ENCODE measurements around the gene PAPSS2. TPM values are rescaled to one million over a fixed set of nuclear protein-coding genes. Genes with fewer than 3 reads are reported as not detected.

The PAPSS2 gene
- total and polyA plus RNA-seq, 2 experiments from 2014 or later: 13.2 to 19.6 TPM

DNA sequence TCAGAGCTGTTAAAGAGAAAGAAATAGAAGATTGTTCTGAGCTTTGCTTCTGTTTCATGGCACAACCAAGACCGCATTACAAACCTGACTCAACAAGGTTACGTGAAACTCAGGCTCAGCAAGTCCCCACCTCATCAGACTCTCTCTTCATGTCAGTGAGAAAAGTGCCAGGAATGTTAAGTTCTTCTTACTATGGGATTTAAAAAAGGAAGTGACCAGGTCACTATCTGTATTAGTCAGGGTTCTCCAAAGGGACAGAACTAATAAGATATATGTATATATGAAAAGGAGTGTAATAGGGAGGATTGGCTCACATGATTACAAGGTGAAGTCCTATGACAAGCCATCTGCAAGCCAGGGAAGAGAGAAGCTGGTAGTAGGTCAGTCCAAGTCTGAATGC is 25.4 kb upstream of the PAPSS2 start:
- no peaks in the 10 kb centered on the region for H3K79me2 ChIP-seq (replicated peaks; ENCODE audit: insufficient read depth)
- H2AFZ ChIP-seq: no peak overlapping the region
- no peaks in the 10 kb centered on the region for H3K27me3 ChIP-seq (ENCODE audit: insufficient read depth)
- no peak overlapping the region for H3K27ac ChIP-seq (ENCODE audit: low read depth)
- peaks cover 5% of the 10 kb centered on the region; the same call in 1 of the 2 replicates for H3K4me1 ChIP-seq (ENCODE audit: insufficient read depth)
- peaks cover 21% of the 10 kb centered on the region; the same call in 2 of the 3 replicates for H3K9me3 Mint-ChIP-seq
- DNase-seq (ENCODE audit: low spot score) (no peak), ATAC-seq (no peak)
- peaks cover 35% of the 10 kb centered on the region for H3K9me2 ChIP-seq (ENCODE audit: insufficient read depth)
- TF ChIP-seq, protein P1, sequence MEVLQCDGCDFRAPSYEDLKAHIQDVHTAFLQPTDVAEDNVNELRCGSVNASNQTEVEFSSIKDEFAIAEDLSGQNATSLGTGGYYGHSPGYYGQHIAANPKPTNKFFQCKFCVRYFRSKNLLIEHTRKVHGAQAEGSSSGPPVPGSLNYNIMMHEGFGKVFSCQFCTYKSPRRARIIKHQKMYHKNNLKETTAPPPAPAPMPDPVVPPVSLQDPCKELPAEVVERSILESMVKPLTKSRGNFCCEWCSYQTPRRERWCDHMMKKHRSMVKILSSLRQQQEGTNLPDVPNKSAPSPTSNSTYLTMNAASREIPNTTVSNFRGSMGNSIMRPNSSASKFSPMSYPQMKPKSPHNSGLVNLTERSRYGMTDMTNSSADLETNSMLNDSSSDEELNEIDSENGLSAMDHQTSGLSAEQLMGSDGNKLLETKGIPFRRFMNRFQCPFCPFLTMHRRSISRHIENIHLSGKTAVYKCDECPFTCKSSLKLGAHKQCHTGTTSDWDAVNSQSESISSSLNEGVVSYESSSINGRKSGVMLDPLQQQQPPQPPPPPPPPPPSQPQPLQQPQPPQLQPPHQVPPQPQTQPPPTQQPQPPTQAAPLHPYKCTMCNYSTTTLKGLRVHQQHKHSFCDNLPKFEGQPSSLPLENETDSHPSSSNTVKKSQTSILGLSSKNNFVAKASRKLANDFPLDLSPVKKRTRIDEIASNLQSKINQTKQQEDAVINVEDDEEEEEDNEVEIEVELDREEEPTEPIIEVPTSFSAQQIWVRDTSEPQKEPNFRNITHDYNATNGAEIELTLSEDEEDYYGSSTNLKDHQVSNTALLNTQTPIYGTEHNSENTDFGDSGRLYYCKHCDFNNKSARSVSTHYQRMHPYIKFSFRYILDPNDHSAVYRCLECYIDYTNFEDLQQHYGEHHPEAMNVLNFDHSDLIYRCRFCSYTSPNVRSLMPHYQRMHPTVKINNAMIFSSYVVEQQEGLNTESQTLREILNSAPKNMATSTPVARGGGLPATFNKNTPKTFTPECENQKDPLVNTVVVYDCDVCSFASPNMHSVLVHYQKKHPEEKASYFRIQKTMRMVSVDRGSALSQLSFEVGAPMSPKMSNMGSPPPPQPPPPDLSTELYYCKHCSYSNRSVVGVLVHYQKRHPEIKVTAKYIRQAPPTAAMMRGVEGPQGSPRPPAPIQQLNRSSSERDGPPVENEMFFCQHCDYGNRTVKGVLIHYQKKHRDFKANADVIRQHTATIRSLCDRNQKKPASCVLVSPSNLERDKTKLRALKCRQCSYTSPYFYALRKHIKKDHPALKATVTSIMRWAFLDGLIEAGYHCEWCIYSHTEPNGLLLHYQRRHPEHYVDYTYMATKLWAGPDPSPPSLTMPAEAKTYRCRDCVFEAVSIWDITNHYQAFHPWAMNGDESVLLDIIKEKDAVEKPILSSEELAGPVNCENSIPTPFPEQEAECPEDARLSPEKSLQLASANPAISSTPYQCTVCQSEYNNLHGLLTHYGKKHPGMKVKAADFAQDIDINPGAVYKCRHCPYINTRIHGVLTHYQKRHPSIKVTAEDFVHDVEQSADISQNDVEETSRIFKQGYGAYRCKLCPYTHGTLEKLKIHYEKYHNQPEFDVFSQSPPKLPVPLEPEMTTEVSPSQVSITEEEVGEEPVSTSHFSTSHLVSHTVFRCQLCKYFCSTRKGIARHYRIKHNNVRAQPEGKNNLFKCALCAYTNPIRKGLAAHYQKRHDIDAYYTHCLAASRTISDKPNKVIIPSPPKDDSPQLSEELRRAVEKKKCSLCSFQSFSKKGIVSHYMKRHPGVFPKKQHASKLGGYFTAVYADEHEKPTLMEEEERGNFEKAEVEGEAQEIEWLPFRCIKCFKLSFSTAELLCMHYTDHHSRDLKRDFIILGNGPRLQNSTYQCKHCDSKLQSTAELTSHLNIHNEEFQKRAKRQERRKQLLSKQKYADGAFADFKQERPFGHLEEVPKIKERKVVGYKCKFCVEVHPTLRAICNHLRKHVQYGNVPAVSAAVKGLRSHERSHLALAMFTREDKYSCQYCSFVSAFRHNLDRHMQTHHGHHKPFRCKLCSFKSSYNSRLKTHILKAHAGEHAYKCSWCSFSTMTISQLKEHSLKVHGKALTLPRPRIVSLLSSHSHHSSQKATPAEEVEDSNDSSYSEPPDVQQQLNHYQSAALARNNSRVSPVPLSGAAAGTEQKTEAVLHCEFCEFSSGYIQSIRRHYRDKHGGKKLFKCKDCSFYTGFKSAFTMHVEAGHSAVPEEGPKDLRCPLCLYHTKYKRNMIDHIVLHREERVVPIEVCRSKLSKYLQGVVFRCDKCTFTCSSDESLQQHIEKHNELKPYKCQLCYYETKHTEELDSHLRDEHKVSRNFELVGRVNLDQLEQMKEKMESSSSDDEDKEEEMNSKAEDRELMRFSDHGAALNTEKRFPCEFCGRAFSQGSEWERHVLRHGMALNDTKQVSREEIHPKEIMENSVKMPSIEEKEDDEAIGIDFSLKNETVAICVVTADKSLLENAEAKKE (CRISPR knock-in tag; IDR thresholded peaks at IDR 0.05): no peak
- no peak for TF ChIP-seq EZH2 (IDR thresholded peaks at IDR 0.05; ENCODE audit: low read depth, unreplicated experiment)
- TF ChIP-seq, protein P2, sequence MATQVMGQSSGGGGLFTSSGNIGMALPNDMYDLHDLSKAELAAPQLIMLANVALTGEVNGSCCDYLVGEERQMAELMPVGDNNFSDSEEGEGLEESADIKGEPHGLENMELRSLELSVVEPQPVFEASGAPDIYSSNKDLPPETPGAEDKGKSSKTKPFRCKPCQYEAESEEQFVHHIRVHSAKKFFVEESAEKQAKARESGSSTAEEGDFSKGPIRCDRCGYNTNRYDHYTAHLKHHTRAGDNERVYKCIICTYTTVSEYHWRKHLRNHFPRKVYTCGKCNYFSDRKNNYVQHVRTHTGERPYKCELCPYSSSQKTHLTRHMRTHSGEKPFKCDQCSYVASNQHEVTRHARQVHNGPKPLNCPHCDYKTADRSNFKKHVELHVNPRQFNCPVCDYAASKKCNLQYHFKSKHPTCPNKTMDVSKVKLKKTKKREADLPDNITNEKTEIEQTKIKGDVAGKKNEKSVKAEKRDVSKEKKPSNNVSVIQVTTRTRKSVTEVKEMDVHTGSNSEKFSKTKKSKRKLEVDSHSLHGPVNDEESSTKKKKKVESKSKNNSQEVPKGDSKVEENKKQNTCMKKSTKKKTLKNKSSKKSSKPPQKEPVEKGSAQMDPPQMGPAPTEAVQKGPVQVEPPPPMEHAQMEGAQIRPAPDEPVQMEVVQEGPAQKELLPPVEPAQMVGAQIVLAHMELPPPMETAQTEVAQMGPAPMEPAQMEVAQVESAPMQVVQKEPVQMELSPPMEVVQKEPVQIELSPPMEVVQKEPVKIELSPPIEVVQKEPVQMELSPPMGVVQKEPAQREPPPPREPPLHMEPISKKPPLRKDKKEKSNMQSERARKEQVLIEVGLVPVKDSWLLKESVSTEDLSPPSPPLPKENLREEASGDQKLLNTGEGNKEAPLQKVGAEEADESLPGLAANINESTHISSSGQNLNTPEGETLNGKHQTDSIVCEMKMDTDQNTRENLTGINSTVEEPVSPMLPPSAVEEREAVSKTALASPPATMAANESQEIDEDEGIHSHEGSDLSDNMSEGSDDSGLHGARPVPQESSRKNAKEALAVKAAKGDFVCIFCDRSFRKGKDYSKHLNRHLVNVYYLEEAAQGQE (IDR thresholded peaks at IDR 0.05; ENCODE audit: unreplicated experiment): no peak
- TF ChIP-seq, protein P3, sequence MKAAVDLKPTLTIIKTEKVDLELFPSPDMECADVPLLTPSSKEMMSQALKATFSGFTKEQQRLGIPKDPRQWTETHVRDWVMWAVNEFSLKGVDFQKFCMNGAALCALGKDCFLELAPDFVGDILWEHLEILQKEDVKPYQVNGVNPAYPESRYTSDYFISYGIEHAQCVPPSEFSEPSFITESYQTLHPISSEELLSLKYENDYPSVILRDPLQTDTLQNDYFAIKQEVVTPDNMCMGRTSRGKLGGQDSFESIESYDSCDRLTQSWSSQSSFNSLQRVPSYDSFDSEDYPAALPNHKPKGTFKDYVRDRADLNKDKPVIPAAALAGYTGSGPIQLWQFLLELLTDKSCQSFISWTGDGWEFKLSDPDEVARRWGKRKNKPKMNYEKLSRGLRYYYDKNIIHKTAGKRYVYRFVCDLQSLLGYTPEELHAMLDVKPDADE (IDR thresholded peaks at IDR 0.05): no peak
- TF ChIP-seq EZH2phosphoT487 (IDR thresholded peaks at IDR 0.05; ENCODE audit: unreplicated experiment): no peak
- TF ChIP-seq ZNF114 (CRISPR knock-in tag; IDR thresholded peaks at IDR 0.05): no peak
- TF ChIP-seq ZNF331 (CRISPR knock-in tag; IDR thresholded peaks at IDR 0.05; ENCODE audit: low read depth): no peak
- TF ChIP-seq STAT1 (IDR thresholded peaks at IDR 0.05; ENCODE audit: unreplicated experiment): no peak
- no peak for TF ChIP-seq CREB1 (CRISPR knock-in tag; IDR thresholded peaks at IDR 0.05; ENCODE audit: low read depth)
- no peak for TF ChIP-seq JUNB (IDR thresholded peaks at IDR 0.05; ENCODE audit: unreplicated experiment)
- TF ChIP-seq POLR2AphosphoS5 (IDR thresholded peaks at IDR 0.05; ENCODE audit: low read depth): no peak
- TF ChIP-seq NANOG (IDR thresholded peaks at IDR 0.05; ENCODE audit: borderline replicate concordance): no peak
- H3K27me3 Mint-ChIP-seq (ENCODE audit: insufficient read depth, low read depth, poor library complexity): peaks cover 6% of the 10 kb centered on the region
- no peaks in the 10 kb centered on the region for H4K20me1 ChIP-seq (replicated peaks; ENCODE audit: insufficient read depth)
- H3K4me3 Mint-ChIP-seq: no peak overlapping the region
- H3K4me3 ChIP-seq: no peak overlapping the region
- H3K36me3 ChIP-seq (ENCODE audit: insufficient read depth): no peaks in the 10 kb centered on the region
- H3K27ac Mint-ChIP-seq: no peak overlapping the region
- H3F3A ChIP-seq (replicated peaks; ENCODE audit: low read depth): no peaks in the 10 kb centered on the region
- peaks cover 18% of the 10 kb centered on the region for H3K36me3 Mint-ChIP-seq (ENCODE audit: low read depth)
- H3K4me2 ChIP-seq: no peak overlapping the region
- H3K4me1 Mint-ChIP-seq: peaks cover 7% of the 10 kb centered on the region; the same call in 2 of the 3 replicates

All from GM23338 (cell line).